Caco-2 (cell line): ENCODE results near the gene AMBRA1. TPM values are rescaled to one million over a fixed set of nuclear protein-coding genes. Genes with fewer than 3 reads are reported as not detected.
A peak's percentile ranks its signal among the peaks of the same experiment; 100 is the strongest.

Source experiments
- BruUV-seq: library from RNA; stranded (reverse); fragments of 400-500 nt; replicated peaks from 2 replicates; lab custom pipeline; 2021; lab: Mats Ljungman, UMichigan
- CTCF ChIA-PET: fragments of 300-600 bp; sonication (Branson Sonifier 250); formaldehyde crosslinking; loops from one replicate; lab custom pipeline; 2022; ENCODE audit warnings: antibody characterized with exemption; lab: Charles Lee
- POLR2A ChIA-PET: fragments of 300-600 bp; sonication (Branson Sonifier 250); formaldehyde crosslinking; loops from one replicate; lab custom pipeline; 2022; ENCODE audit warnings: antibody characterized with exemption; lab: Charles Lee
- DNase-seq, 2 experiments: peaks; one replicate each; pipeline versions ENCODE4 v3.0.0 to v3.0.0-alpha.2; 2020 to 2022
- H3K27me3 ChIP-seq: replicated peaks from 2 replicates; pipeline ENCODE4 v1.6.0; 2011; ENCODE audit warnings: low read length; ENCODE audit not compliant: control insufficient read depth, insufficient read depth
- H3K36me3 ChIP-seq: 2 replicates; pipeline ENCODE4 v1.5.1; 2011; ENCODE audit warnings: low read length; ENCODE audit not compliant: control insufficient read depth, insufficient read depth
- H3K4me1 ChIP-seq: fragments of 250-450 bp; sonication (Bioruptor Pico); 2 replicates; pipeline ENCODE4 v1.5.1; 2020; ENCODE audit warnings: mild to moderate bottlenecking
- H3K4me3 ChIP-seq: 2 replicates; pipeline ENCODE4 v1.5.1; 2011; ENCODE audit warnings: low read depth, mild to moderate bottlenecking, control low read depth, low read length
- H3K9me3 ChIP-seq: fragments of 250-450 bp; sonication (Bioruptor Pico); 2 replicates; pipeline ENCODE4 v1.5.1; 2020; ENCODE audit warnings: mild to moderate bottlenecking, moderate library complexity
- H3K27ac Mint-ChIP-seq: one replicate; pipeline ENCODE4 v1.8.0; 2022; ENCODE audit warnings: mixed read lengths; ENCODE audit not compliant: unreplicated experiment
- H3K27me3 Mint-ChIP-seq: one replicate; pipeline ENCODE4 v1.8.0; 2022; ENCODE audit warnings: mixed read lengths; ENCODE audit not compliant: insufficient read depth, unreplicated experiment
- H3K36me3 Mint-ChIP-seq: one replicate; pipeline ENCODE4 v1.8.0; 2022; ENCODE audit warnings: mild to moderate bottlenecking, mixed read lengths; ENCODE audit not compliant: insufficient read depth, unreplicated experiment
- H3K4me1 Mint-ChIP-seq: one replicate; pipeline ENCODE4 v1.8.0; 2022; ENCODE audit warnings: low read depth, mixed read lengths; ENCODE audit not compliant: unreplicated experiment
- H3K4me3 Mint-ChIP-seq: one replicate; pipeline ENCODE4 v1.8.0; 2022; ENCODE audit warnings: mild to moderate bottlenecking, moderate library complexity, mixed read lengths; ENCODE audit not compliant: unreplicated experiment
- H3K9me3 Mint-ChIP-seq: one replicate; pipeline ENCODE4 v1.8.0; 2022; ENCODE audit warnings: mixed read lengths; ENCODE audit not compliant: unreplicated experiment
- CTCF ChIP-seq, 2 experiments: fragments of 200-600 bp in 1 of 2; IDR thresholded peaks; 1 replicate in 1 of 2; 2 replicates in 1 of 2; pipeline versions ENCODE4 v1.5.1 to v1.8.0; 2011 to 2022; ENCODE audit warnings: antibody characterized with exemption in 1 of 2, control low read depth in 1 of 2, inconsistent platforms in 1 of 2, low read depth in 1 of 2, low read length in 1 of 2, mild to moderate bottlenecking in 1 of 2, moderate library complexity in 1 of 2; ENCODE audit not compliant: insufficient read depth in 1 of 2, severe bottlenecking in 1 of 2, unreplicated experiment in 1 of 2
- intact Hi-C: fragments of 100-400 bp; cut with micrococcal nuclease; formaldehyde crosslinking; loops from one replicate; pipeline ENCODE4 v1.10.0; 2022; ENCODE audit not compliant: unreplicated experiment
- total RNA-seq: library from RNA; stranded (reverse); gene quantifications from 2 replicates; pipeline ENCODE4 v1.2.3, GENCODE V29; 2022

The AMBRA1 gene
- total RNA-seq, 1 experiment from 2014 or later: 48.1 TPM

GRCh38 chr11:46383974-46384701 lies 209.7 kb downstream of the AMBRA1 start:
- H3K9me3 Mint-ChIP-seq: no peaks in the 10 kb centered on the region
- no peak for DNase-seq
- H3K4me1 Mint-ChIP-seq: peaks cover 10% of the 10 kb centered on the region
- peaks cover 9% of the 10 kb centered on the region for H3K27me3 Mint-ChIP-seq
- Histone ChIP-seq H3K27me3 (0 out of 2 replicates have a peak, but pooled peaks cover 2% of the 10 kb centered on the region), H3K4me3 (no peak overlapping the region), H3K4me1 (peaks cover 14% of the 10 kb centered on the region), H3K9me3 (no peaks in the 10 kb centered on the region), H3K36me3 (no peaks in the 10 kb centered on the region; the same call in 1 of the 2 replicates)
- peaks cover 46% of the 10 kb centered on the region for H3K36me3 Mint-ChIP-seq
- BruUV-seq: no TSS peak
- ChIA-PET POLR2A (no interaction called here), CTCF (interaction anchor here (0.6 to 1.6 kb wide), 2 partner anchors 8 to 333 kb away, joined by 3 to 17 read pairs; partner anchors contain the start of gene CHRM4)
- no peak for TF ChIP-seq CTCF (IDR thresholded peaks at IDR 0.05; ENCODE audit: insufficient read depth in 1 of 2, low read depth in 1 of 2, low read length in 1 of 2, severe bottlenecking in 1 of 2, unreplicated experiment in 1 of 2)
- no peak overlapping the region for H3K27ac Mint-ChIP-seq
- intact Hi-C loops: no loop called here
- peak overlapping the region; percentile 95 for H3K4me3 Mint-ChIP-seq

DNA sequence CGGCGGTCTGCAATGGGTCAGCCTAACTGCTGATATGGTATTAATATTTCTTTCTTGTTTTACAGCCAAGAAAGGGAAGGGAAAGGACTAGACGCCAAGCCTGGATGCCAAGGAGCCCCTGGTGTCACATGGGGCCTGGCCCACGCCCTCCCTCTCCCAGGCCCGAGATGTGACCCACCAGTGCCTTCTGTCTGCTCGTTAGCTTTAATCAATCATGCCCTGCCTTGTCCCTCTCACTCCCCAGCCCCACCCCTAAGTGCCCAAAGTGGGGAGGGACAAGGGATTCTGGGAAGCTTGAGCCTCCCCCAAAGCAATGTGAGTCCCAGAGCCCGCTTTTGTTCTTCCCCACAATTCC lies 210.4 kb downstream of the AMBRA1 start:
- no TSS peak for BruUV-seq
- Mint-ChIP-seq H3K9me3 (no peaks in the 10 kb centered on the region), H3K27me3 (peaks cover 7% of the 10 kb centered on the region), H3K36me3 (peaks cover 49% of the 10 kb centered on the region), H3K27ac (no peak overlapping the region), H3K4me3 (peak overlapping the region; percentile 95), H3K4me1 (peaks cover 8% of the 10 kb centered on the region)
- ChIA-PET CTCF (interaction anchor here (0.6 to 1.6 kb wide), 2 partner anchors 9 to 334 kb away, joined by 3 to 17 read pairs; partner anchors contain the start of gene CHRM4), POLR2A (no interaction called here)
- Histone ChIP-seq H3K4me1 (peaks cover 14% of the 10 kb centered on the region), H3K36me3 (no peaks in the 10 kb centered on the region; the same call in 1 of the 2 replicates), H3K9me3 (no peaks in the 10 kb centered on the region), H3K27me3 (no peaks in the 10 kb centered on the region), H3K4me3 (no peak overlapping the region)
- intact Hi-C loops: no loop called here
- DNase-seq: no peak
- TF ChIP-seq CTCF (IDR thresholded peaks at IDR 0.05; ENCODE audit: insufficient read depth in 1 of 2, low read depth in 1 of 2, low read length in 1 of 2, severe bottlenecking in 1 of 2, unreplicated experiment in 1 of 2): peak in 1 of 2 experiments; percentile 1

DNA sequence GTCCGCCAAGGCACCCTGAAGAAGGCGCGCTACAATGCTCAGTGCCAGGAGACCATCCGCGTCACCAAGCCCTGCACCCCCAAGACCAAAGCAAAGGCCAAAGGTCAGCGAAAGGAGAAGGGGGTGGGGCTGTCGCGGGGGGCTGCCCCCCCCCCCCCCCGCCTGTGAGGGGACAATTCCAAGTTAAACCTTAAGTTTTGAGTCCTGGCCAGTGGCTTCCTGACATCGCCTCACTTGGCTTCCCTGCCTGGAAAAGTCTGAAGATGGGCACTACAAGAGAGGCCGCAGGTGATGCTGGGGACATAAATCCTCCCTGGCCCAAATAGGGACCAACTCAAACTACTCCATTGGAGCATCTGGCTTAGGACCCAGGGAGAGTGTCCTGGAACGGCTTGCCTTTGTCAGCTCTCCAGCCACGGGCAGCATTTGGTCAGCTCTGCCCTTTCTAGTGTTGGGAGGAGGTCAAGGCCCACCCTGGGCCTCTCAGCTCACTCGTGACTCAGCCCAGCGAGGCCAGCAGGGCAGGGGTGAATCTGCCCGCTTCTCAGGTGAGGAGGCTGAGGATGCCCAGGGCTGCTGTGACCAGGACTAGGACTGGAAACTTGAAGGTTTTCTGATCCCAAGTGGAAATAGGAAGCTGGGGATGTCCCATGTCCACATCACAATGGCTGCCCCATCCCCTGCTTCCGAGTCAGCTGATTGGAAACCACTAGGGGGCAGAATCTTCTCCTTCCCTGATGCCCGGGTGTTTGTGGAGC lies 211.0 kb downstream of the AMBRA1 start:
- H3K27me3 Mint-ChIP-seq: peaks cover 4% of the 10 kb centered on the region
- Histone ChIP-seq H3K36me3 (no peaks in the 10 kb centered on the region; the same call in 1 of the 2 replicates), H3K4me1 (peaks cover 14% of the 10 kb centered on the region), H3K4me3 (peak overlapping the region; percentile 60), H3K9me3 (no peaks in the 10 kb centered on the region), H3K27me3 (no peaks in the 10 kb centered on the region)
- peaks cover 51% of the 10 kb centered on the region for H3K36me3 Mint-ChIP-seq
- peaks cover 2% of the 10 kb centered on the region for H3K4me1 Mint-ChIP-seq
- peak in 1 of 2 experiments; percentile 49 for DNase-seq
- ChIA-PET POLR2A (no interaction called here), CTCF (interaction anchor here (1.6 kb wide), 1 partner anchor 9 kb away, joined by 17 read pairs; the partner anchor contains the start of gene CHRM4)
- H3K9me3 Mint-ChIP-seq: no peaks in the 10 kb centered on the region
- H3K27ac Mint-ChIP-seq: peak overlapping the region; percentile 76
- peak overlapping the region; percentile 95 for H3K4me3 Mint-ChIP-seq
- no TSS peak for BruUV-seq
- intact Hi-C loops: no loop called here
- TF ChIP-seq CTCF (IDR thresholded peaks at IDR 0.05; ENCODE audit: insufficient read depth in 1 of 2, low read depth in 1 of 2, low read length in 1 of 2, severe bottlenecking in 1 of 2, unreplicated experiment in 1 of 2): peak; percentile 29 to 41
